ENCODE results near the gene LHB. TPM values are rescaled to one million over a fixed set of nuclear protein-coding genes. Genes with fewer than 3 reads are reported as not detected.
A peak's percentile ranks its signal among the peaks of the same experiment; 100 is the strongest.

Gene LHB
- total and polyA plus RNA-seq, 2 donors (not counting 3 experiments of a cell fraction or from before 2014, with no cell fraction given) = 1.3 TPM; not detected in 1

GRCh38 chr19:48966541-48967345, 50.1 kb downstream of the LHB start:
- Histone ChIP-seq H3K9ac (replicated peaks; ENCODE audit: extremely low read depth, insufficient read depth, low read length) (no peak overlapping the region), H4K20me1 (replicated peaks; ENCODE audit: control insufficient read depth, extremely low read depth, insufficient read depth, low read length) (peaks cover 3% of the 10 kb centered on the region), H3K9me1 (replicated peaks; ENCODE audit: control insufficient read depth, extremely low read depth, insufficient read depth, low read length) (no peaks in the 10 kb centered on the region), H2AFZ (ENCODE audit: low read depth, low read length) (no peak overlapping the region), H3K4me2 (ENCODE audit: insufficient read depth, low read length) (peak overlapping the region; percentile 62), H3K9me3 (replicated peaks; ENCODE audit: control insufficient read depth, insufficient read depth, low read length) (no peaks in the 10 kb centered on the region), H3K27ac (ENCODE audit: insufficient read depth, low read depth, low read length) (no peak overlapping the region), H3K4me1 (ENCODE audit: control insufficient read depth, extremely low read depth, insufficient read depth, low read length) (peaks cover 25% of the 10 kb centered on the region), H3K27me3 (ENCODE audit: control insufficient read depth in 2 of 2, insufficient read depth in 2 of 2, low read length in 2 of 2) (no peaks in the 10 kb centered on the region), H3K4me3 (replicated peaks in 1 of 3; ENCODE audit: insufficient read depth in 1 of 3, low read depth in 1 of 3, low read length in 3 of 3) (peak overlapping the region; percentile 35 to 79 (median 60)), H3K79me2 (ENCODE audit: control insufficient read depth, insufficient read depth, low read length) (peaks cover 16% of the 10 kb centered on the region), H3K36me3 (ENCODE audit: control insufficient read depth in 2 of 2, extremely low read depth in 1 of 2, insufficient read depth in 2 of 2, low read length in 2 of 2) (peaks cover 3 to 9% of the 10 kb centered on the region in 2 experiments)
- ChIA-PET CTCF (interaction anchor here (0.8 to 2.7 kb wide), 5 partner anchors 27 to 179 kb away, joined by 3 to 20 read pairs (median 12); partner anchors contain the start of gene RUVBL2), POLR2A (interaction anchor here (0.6 to 2.3 kb wide), 3 partner anchors 91 to 201 kb away, joined by 4 to 14 read pairs (median 4); partner anchors contain the start of gene PPP1R15A)
- BruUV-seq (replicated peaks) = no TSS peak
- DNase-seq (ENCODE audit: low read depth, low spot score) (no peak), FAIRE-seq (peak; percentile 44)
- dilution Hi-C loops (cut with MboI; ENCODE audit: extremely low pct_ligation_motif_present, low sequenced_read_pairs) (no loop called here), intact Hi-C loops (cut with micrococcal nuclease) (no loop called here)
- TF ChIP-seq POLR2A (IDR thresholded peaks at IDR 0.05; ENCODE audit: low read depth, low read length) (no peak), JUN (IDR thresholded peaks at IDR 0.05; ENCODE audit: borderline replicate concordance, insufficient read depth, insufficient read length, low read depth) (no peak)

Small RNA genes lying within 50 kb of the gene (microRNA-seq; reads per million reads assigned to microRNA genes)
- gene MIR6798 (ENCODE audit: borderline number of aligned reads, borderline replicate concordance) = not detected

Small RNA genes lying within 50 kb of the gene (small RNA-seq; reads per million reads assigned to genes)
- not detected for gene MIR6798 (ENCODE audit: insufficient read depth, insufficient read length, low read depth, low replicate concordance)

Other genes with a start within 250 kb of the LHB start
- 53.9 and 62.5 TPM in 2 replicates for gene BCAT2, start 206.1 kb downstream of the LHB start, total RNA-seq
- 62.0 and 74.7 TPM in 2 replicates for gene BCAT2, start 206.1 kb downstream of the LHB start, polyA plus RNA-seq
- gene HSD17B14, start 180.6 kb downstream of the LHB start, total RNA-seq = 20.9 and 21.5 TPM in 2 replicates
- gene HSD17B14, start 180.6 kb downstream of the LHB start, polyA plus RNA-seq = 44.5 and 46.3 TPM in 2 replicates
- gene PLEKHA4, start 148.5 kb downstream of the LHB start, total RNA-seq = 4.9 and 10.1 TPM in 2 replicates
- gene PLEKHA4, start 148.5 kb downstream of the LHB start, polyA plus RNA-seq = 3.9 and 4.5 TPM in 2 replicates
- gene PPP1R15A, start 144.7 kb downstream of the LHB start, total RNA-seq = 67.4 and 73.4 TPM in 2 replicates
- 34.3 and 42.3 TPM in 2 replicates for gene PPP1R15A, start 144.7 kb downstream of the LHB start, polyA plus RNA-seq
- not detected in 2 replicates for gene TULP2, start 118.3 kb downstream of the LHB start, total RNA-seq
- gene TULP2, start 118.3 kb downstream of the LHB start, polyA plus RNA-seq = 0.08 and 0.18 TPM in 2 replicates
- gene NUCB1, start 116.8 kb downstream of the LHB start, total RNA-seq = 190 and 194 TPM in 2 replicates
- gene NUCB1, start 116.8 kb downstream of the LHB start, polyA plus RNA-seq = 231 and 237 TPM in 2 replicates
- gene DHDH, start 83.4 kb downstream of the LHB start, total RNA-seq = not detected in 2 replicates
- not detected in 2 replicates for gene DHDH, start 83.4 kb downstream of the LHB start, polyA plus RNA-seq
- gene BAX, start 62.2 kb downstream of the LHB start, total RNA-seq = 267 and 295 TPM in 2 replicates
- gene BAX, start 62.2 kb downstream of the LHB start, polyA plus RNA-seq = 283 and 359 TPM in 2 replicates
- gene FTL, start 51.8 kb downstream of the LHB start, total RNA-seq = 1,636 and 1,937 TPM in 2 replicates
- gene FTL, start 51.8 kb downstream of the LHB start, polyA plus RNA-seq = 2,748 and 3,914 TPM in 2 replicates
- gene GYS1, start 23.8 kb downstream of the LHB start, total RNA-seq = 53.9 and 58.9 TPM in 2 replicates
- gene GYS1, start 23.8 kb downstream of the LHB start, polyA plus RNA-seq = 39.0 and 41.7 TPM in 2 replicates
- 110 and 115 TPM in 2 replicates for gene RUVBL2, start 23.2 kb downstream of the LHB start, total RNA-seq
- gene RUVBL2, start 23.2 kb downstream of the LHB start, polyA plus RNA-seq = 185 and 200 TPM in 2 replicates
- gene CGB3, start 7.2 kb upstream of the LHB start, total RNA-seq = not detected in 2 replicates
- gene CGB3, start 7.2 kb upstream of the LHB start, polyA plus RNA-seq = not detected in 2 replicates
- gene CGB2, start 14.8 kb upstream of the LHB start, total RNA-seq = not detected in 2 replicates
- gene CGB2, start 14.8 kb upstream of the LHB start, polyA plus RNA-seq = not detected in 2 replicates
- not detected in 2 replicates for gene CGB1, start 19.8 kb upstream of the LHB start, total RNA-seq
- gene CGB1, start 19.8 kb upstream of the LHB start, polyA plus RNA-seq = not detected in 2 replicates
- gene CGB5, start 26.8 kb upstream of the LHB start, total RNA-seq = not detected in 2 replicates
- gene CGB5, start 26.8 kb upstream of the LHB start, polyA plus RNA-seq = not detected in 2 replicates
- not detected in 2 replicates for gene CGB8, start 32.0 kb upstream of the LHB start, total RNA-seq
- gene CGB8, start 32.0 kb upstream of the LHB start, polyA plus RNA-seq = not detected in 2 replicates
- gene CGB7, start 40.7 kb upstream of the LHB start, total RNA-seq = 0.42 TPM in 1 of 2 replicates, not detected in the other
- 0.41 and 0.62 TPM in 2 replicates for gene CGB7, start 40.7 kb upstream of the LHB start, polyA plus RNA-seq
- gene NTF4, start 47.7 kb upstream of the LHB start, total RNA-seq = not detected in 2 replicates
- gene NTF4, start 47.7 kb upstream of the LHB start, polyA plus RNA-seq = not detected in 2 replicates
- not detected in 2 replicates for gene KCNA7, start 55.6 kb upstream of the LHB start, total RNA-seq
- not detected in 2 replicates for gene KCNA7, start 55.6 kb upstream of the LHB start, polyA plus RNA-seq
- 215 and 228 TPM in 2 replicates for gene SNRNP70, start 68.4 kb upstream of the LHB start, total RNA-seq
- 300 and 317 TPM in 2 replicates for gene SNRNP70, start 68.4 kb upstream of the LHB start, polyA plus RNA-seq
- 4.2 and 4.5 TPM in 2 replicates for gene LIN7B, start 97.3 kb upstream of the LHB start, total RNA-seq
- 2.2 and 4.4 TPM in 2 replicates for gene LIN7B, start 97.3 kb upstream of the LHB start, polyA plus RNA-seq
- gene C19orf73, start 102.1 kb upstream of the LHB start, total RNA-seq = 1.5 TPM in 1 of 2 replicates, not detected in the other
- gene C19orf73, start 102.1 kb upstream of the LHB start, polyA plus RNA-seq = 1.8 and 2.5 TPM in 2 replicates
- 2.0 and 2.6 TPM in 2 replicates for gene PPFIA3, start 102.5 kb upstream of the LHB start, total RNA-seq
- 1.3 and 1.4 TPM in 2 replicates for gene PPFIA3, start 102.5 kb upstream of the LHB start, polyA plus RNA-seq
- not detected in 2 replicates for gene HRC, start 138.3 kb upstream of the LHB start, total RNA-seq
- gene HRC, start 138.3 kb upstream of the LHB start, polyA plus RNA-seq = not detected in 2 replicates
- gene TRPM4, start 140.7 kb upstream of the LHB start, total RNA-seq = 38.9 and 40.6 TPM in 2 replicates
- gene TRPM4, start 140.7 kb upstream of the LHB start, polyA plus RNA-seq = 17.6 and 23.7 TPM in 2 replicates